Panc1 (cell line): Measurements from ENCODE around the gene EIF4G3. TPM values are rescaled to one million over a fixed set of nuclear protein-coding genes. Genes with fewer than 3 reads are reported as not detected.

Experiments
- ATAC-seq: fragments of 200-7000 bp; cut with Tn5 transposase; 2 replicates; pipeline ENCODE4 v1.9.1; 2020; ENCODE audit warnings: mild to moderate bottlenecking, moderate library complexity
- BruUV-seq: library from RNA; stranded (reverse); fragments of 400-500 nt; replicated peaks from 2 replicates; lab custom pipeline; 2021; lab: Mats Ljungman, UMichigan
- CTCF ChIA-PET: fragments of 300-600 bp; sonication (Branson Sonifier 250); formaldehyde crosslinking; loops from one replicate; lab custom pipeline; 2022; ENCODE audit warnings: antibody characterized with exemption; lab: Charles Lee
- POLR2A ChIA-PET: fragments of 300-600 bp; sonication (Branson Sonifier 250); formaldehyde crosslinking; loops from one replicate; lab custom pipeline; 2022; ENCODE audit warnings: antibody characterized with exemption; lab: Charles Lee
- DNase-seq: peaks from one replicate; pipeline ENCODE4 v3.0.0-alpha.2; 2010; ENCODE audit warnings: low read depth, low spot score
- H3K27ac ChIP-seq: 2 replicates; pipeline ENCODE4 v1.5.1; 2011; ENCODE audit warnings: mild to moderate bottlenecking, low read length, inconsistent platforms
- H3K27me3 ChIP-seq: fragments of 200-500 bp; sonication (Bioruptor generic); 2 replicates; pipeline ENCODE4 v1.6.0; 2014; ENCODE audit warnings: low read length, inconsistent platforms; ENCODE audit not compliant: control insufficient read depth, insufficient read depth
- H3K36me3 ChIP-seq: fragments of 200-500 bp; sonication (Bioruptor generic); 2 replicates; pipeline ENCODE4 v1.5.1; 2014; ENCODE audit warnings: inconsistent platforms, mild to moderate bottlenecking, low read length, moderate library complexity; ENCODE audit not compliant: control insufficient read depth, insufficient read depth
- H3K4me1 ChIP-seq: 2 replicates; pipeline ENCODE4 v1.5.1; 2011; ENCODE audit warnings: inconsistent platforms, mild to moderate bottlenecking, low read length, moderate library complexity; ENCODE audit not compliant: control insufficient read depth, insufficient read depth
- H3K4me3 ChIP-seq, 2 experiments: 2 replicates each; pipeline ENCODE4 v1.5.1; 2011 to 2012; ENCODE audit warnings: low read depth in 2 of 2, low read length in 2 of 2, mild to moderate bottlenecking in 2 of 2, inconsistent platforms in 1 of 2, moderate library complexity in 1 of 2
- H3K9me3 ChIP-seq: fragments of 200-500 bp; sonication (Bioruptor generic); 2 replicates; pipeline ENCODE4 v1.5.1; 2014; ENCODE audit warnings: low read depth, mild to moderate bottlenecking, inconsistent platforms, low read length, moderate library complexity; ENCODE audit not compliant: control insufficient read depth, insufficient read depth
- POLR2AphosphoS5 ChIP-seq: IDR thresholded peaks from 2 replicates; pipeline ENCODE4 v1.6.1; 2012; ENCODE audit warnings: mild to moderate bottlenecking, low read depth, low read length, moderate library complexity
- SIN3A ChIP-seq: IDR thresholded peaks from 2 replicates; pipeline ENCODE4 v1.6.1; 2012; ENCODE audit warnings: low read depth, mild to moderate bottlenecking, low read length, moderate library complexity, borderline replicate concordance; ENCODE audit not compliant: insufficient read depth
- TCF7L2 ChIP-seq: IDR thresholded peaks from 2 replicates; pipeline ENCODE4 v1.6.1; 2011; ENCODE audit warnings: mild to moderate bottlenecking, low read depth, low read length, inconsistent platforms
- in situ Hi-C: cut with HindIII; loops from 2 replicates; pipeline ENCODE4 v1.10.0; 2016; ENCODE audit warnings: low sequenced_read_pairs, low pct_unique_long_range_greater_than_20kb
- intact Hi-C: fragments of 100-400 bp; cut with micrococcal nuclease; formaldehyde crosslinking; loops from one replicate; pipeline ENCODE4 v1.10.0; 2022; ENCODE audit not compliant: unreplicated experiment
- total RNA-seq: library from RNA; stranded (reverse); gene quantifications from one replicate; pipeline ENCODE4 v1.2.1, GENCODE V29; 2021; ENCODE audit not compliant: unreplicated experiment
- TF ChIP-seq, protein P1 (sequence below), 2 experiments: IDR thresholded peaks; 2 replicates each; pipeline ENCODE4 v1.6.1; 2011 to 2012; ENCODE audit warnings: low read depth in 2 of 2, control low read depth in 1 of 2, low read length in 1 of 2, mild to moderate bottlenecking in 1 of 2, moderate library complexity in 1 of 2; ENCODE audit not compliant: insufficient read depth in 1 of 2
- TF ChIP-seq, protein P2 (sequence below): fragments of 450-650 bp; IDR thresholded peaks from 2 replicates; pipeline ENCODE4 v1.5.1; 2017; ENCODE audit warnings: mild to moderate bottlenecking

EIF4G3 gene
- total RNA-seq, 1 experiment from 2014 or later = 78.6 TPM

DNA sequence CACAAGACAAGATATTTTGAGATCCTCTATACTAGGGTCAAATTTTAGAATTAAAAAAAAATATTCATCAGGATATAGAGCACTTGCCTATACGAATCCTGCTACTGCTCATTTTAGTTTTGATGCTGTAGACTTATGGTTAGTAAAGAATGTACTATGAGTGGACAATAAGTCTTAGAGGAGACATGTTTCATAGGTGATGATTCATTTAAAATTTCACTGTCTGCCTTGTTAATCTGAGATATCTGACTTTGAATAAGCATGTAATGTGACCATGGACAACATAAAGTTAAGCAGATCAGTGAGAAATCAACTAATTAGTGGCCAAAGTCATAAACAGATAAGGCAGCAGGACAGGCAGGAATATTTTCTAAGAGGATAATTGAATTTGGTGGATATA is 282.8 kb downstream of the EIF4G3 start:
- BruUV-seq = no TSS peak
- no peak overlapping the region for H3K27ac ChIP-seq
- no peak overlapping the region for H3K4me3 ChIP-seq
- H3K9me3 ChIP-seq = no peaks in the 10 kb centered on the region
- CTCF ChIA-PET = no interaction called here
- DNase-seq (no peak), ATAC-seq (no peak)
- peaks cover 27% of the 10 kb centered on the region for H3K36me3 ChIP-seq
- H3K27me3 ChIP-seq = no peaks in the 10 kb centered on the region
- no peak for TF ChIP-seq SIN3A
- no peak for TF ChIP-seq TCF7L2
- TF ChIP-seq, protein P1, sequence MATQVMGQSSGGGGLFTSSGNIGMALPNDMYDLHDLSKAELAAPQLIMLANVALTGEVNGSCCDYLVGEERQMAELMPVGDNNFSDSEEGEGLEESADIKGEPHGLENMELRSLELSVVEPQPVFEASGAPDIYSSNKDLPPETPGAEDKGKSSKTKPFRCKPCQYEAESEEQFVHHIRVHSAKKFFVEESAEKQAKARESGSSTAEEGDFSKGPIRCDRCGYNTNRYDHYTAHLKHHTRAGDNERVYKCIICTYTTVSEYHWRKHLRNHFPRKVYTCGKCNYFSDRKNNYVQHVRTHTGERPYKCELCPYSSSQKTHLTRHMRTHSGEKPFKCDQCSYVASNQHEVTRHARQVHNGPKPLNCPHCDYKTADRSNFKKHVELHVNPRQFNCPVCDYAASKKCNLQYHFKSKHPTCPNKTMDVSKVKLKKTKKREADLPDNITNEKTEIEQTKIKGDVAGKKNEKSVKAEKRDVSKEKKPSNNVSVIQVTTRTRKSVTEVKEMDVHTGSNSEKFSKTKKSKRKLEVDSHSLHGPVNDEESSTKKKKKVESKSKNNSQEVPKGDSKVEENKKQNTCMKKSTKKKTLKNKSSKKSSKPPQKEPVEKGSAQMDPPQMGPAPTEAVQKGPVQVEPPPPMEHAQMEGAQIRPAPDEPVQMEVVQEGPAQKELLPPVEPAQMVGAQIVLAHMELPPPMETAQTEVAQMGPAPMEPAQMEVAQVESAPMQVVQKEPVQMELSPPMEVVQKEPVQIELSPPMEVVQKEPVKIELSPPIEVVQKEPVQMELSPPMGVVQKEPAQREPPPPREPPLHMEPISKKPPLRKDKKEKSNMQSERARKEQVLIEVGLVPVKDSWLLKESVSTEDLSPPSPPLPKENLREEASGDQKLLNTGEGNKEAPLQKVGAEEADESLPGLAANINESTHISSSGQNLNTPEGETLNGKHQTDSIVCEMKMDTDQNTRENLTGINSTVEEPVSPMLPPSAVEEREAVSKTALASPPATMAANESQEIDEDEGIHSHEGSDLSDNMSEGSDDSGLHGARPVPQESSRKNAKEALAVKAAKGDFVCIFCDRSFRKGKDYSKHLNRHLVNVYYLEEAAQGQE (IDR thresholded peaks at IDR 0.05; ENCODE audit: insufficient read depth in 1 of 2, low read depth in 2 of 2, low read length in 1 of 2) = no peak
- TF ChIP-seq, protein P2, sequence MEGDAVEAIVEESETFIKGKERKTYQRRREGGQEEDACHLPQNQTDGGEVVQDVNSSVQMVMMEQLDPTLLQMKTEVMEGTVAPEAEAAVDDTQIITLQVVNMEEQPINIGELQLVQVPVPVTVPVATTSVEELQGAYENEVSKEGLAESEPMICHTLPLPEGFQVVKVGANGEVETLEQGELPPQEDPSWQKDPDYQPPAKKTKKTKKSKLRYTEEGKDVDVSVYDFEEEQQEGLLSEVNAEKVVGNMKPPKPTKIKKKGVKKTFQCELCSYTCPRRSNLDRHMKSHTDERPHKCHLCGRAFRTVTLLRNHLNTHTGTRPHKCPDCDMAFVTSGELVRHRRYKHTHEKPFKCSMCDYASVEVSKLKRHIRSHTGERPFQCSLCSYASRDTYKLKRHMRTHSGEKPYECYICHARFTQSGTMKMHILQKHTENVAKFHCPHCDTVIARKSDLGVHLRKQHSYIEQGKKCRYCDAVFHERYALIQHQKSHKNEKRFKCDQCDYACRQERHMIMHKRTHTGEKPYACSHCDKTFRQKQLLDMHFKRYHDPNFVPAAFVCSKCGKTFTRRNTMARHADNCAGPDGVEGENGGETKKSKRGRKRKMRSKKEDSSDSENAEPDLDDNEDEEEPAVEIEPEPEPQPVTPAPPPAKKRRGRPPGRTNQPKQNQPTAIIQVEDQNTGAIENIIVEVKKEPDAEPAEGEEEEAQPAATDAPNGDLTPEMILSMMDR = no peak
- no peak for TF ChIP-seq POLR2AphosphoS5
- POLR2A ChIA-PET = no interaction called here
- in situ Hi-C loops (no loop called here), intact Hi-C loops (no loop called here)
- H3K4me1 ChIP-seq = peaks cover 11% of the 10 kb centered on the region; the same call in 1 of the 2 replicates

DNA sequence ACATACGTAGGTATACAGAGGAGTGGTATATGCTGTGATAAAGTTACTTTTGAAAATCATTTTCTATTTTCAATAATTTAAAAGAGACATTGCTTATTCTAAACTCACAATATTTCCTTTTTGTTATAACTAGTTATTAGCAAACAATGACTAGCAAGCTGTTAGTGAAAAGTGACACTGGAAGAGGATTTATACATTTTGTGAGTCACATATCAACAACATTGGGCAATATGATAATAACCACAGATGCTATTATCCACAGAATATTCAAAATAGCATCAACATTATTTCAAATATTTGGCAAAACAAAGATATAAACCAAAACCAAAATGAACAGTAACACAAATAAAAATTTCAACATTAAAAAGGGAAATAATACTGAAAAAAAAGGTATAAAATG is 285.6 kb downstream of the EIF4G3 start:
- intact Hi-C loops (no loop called here), in situ Hi-C loops (no loop called here)
- H3K9me3 ChIP-seq = no peaks in the 10 kb centered on the region
- no TSS peak for BruUV-seq
- POLR2A ChIA-PET = no interaction called here
- H3K36me3 ChIP-seq = peaks cover 35% of the 10 kb centered on the region
- H3K27ac ChIP-seq = no peak overlapping the region
- H3K4me3 ChIP-seq = no peak overlapping the region
- CTCF ChIA-PET = no interaction called here
- ATAC-seq (no peak), DNase-seq (no peak)
- H3K4me1 ChIP-seq = no peaks in the 10 kb centered on the region; the same call in 1 of the 2 replicates
- H3K27me3 ChIP-seq = no peaks in the 10 kb centered on the region
- TF ChIP-seq TCF7L2 = no peak
- TF ChIP-seq, protein P2 = no peak
- TF ChIP-seq, protein P1 (IDR thresholded peaks at IDR 0.05; ENCODE audit: insufficient read depth in 1 of 2, low read depth in 2 of 2, low read length in 1 of 2) = no peak
- TF ChIP-seq SIN3A = no peak
- no peak for TF ChIP-seq POLR2AphosphoS5
